ENCODE measurements around the gene TBC1D22A.

The TBC1D22A gene

GRCh38 chr22:47067911-47068625 lies 305.6 kb downstream of the TBC1D22A start:
- DNase-seq = no peak

DNA sequence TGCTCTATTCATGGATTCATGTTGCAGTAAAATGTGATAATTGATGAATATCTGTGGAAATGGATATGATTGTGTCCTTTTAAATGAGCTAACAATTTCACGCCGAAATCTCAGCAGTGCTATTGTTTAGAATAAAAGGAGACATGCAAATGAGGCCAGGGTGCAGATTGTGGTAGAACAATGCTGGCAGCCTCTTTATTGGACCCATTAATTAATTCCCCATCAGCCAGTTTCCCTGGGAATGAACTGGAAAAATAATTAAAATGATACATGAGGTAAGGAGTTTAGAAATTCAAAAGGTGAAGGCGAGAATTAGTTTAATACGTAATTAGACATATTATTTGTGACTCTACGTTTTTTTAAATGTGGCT lies 306.2 kb downstream of the TBC1D22A start:
- no peak for DNase-seq

GRCh38 chr22:47069270-47069669 lies 306.8 kb downstream of the TBC1D22A start:
- no peak for DNase-seq

DNA sequence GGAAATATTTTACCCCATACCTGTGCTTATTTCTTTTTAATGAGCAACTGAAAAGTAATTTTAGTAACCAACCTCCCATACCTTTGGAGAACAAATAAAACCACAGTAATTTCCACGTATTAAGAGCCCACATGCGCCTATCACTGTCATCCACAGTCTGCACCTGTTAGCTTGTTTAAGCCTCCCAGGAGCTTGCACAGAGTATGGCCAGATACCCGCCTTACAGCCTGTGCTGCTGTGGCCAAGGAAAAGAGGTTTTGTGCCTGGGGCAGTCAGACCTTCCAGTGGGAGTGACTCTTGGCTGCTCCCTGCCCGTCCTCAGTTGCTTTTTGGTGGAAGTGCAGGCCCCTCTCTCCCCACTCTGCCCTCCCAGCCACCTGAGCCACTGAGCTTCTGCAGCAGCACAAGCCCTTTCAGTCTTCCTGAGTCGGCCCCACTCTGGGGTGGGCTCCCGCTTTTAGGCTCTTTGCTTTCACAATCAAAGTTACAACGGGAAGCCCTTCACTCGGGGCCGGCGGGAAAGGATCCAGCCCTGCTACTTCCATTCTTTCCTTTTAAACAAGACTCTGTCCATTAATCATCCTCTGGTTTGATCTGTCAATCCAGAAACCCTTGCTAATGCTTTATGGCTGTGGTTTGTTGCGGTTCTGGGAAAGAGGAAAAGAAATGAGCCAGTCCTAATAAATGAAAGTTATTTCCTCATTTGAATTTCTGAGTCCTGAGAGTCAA lies 308.8 kb downstream of the TBC1D22A start:
- DNase-seq = peak; percentile 48

- DNase-seq = no peak
These were observed 309.6 kb downstream of the TBC1D22A start for GRCh38 chr22:47071807-47072641.

GRCh38 chr22:47072642-47072967 lies 310.2 kb downstream of the TBC1D22A start:
- no peak for DNase-seq

DNA sequence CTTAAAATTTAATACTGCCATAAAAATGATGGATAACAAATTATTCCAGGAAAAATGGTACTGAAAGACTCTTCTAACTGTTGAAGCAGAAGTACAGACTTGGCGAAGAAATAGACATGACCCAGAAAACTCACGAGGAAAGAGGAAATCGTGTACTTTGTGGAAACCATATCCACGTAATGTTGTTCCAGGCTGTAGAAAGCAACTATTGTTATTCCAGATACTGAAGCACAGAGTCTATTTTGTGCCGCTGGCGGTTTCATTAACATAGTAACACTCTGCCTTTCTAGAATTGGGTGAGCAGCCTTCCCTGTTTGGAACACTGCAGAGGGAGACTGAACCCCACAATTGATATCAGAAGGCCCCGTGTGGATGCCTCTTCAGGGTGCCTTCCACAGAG lies 310.6 kb downstream of the TBC1D22A start:
- DNase-seq = no peak

DNA sequence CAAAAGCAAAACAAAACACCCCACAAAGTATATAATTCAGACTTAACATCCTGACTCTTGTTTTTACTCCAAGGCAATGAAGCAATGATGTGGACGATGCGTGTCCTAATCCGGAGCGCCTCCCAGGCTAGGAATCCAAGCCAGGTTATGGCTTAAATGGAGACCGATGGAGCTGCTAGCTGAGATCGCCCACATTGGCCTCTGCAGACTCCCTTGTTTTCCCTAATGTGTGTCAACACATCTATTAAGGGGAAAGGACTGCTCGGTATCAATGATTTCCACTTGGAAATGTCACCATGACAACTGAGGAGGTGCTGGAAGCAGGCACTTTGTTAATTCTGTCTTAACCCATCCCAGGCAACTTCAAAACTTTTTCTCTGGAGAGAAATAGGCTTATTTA lies 311.7 kb downstream of the TBC1D22A start:
- DNase-seq = no peak

DNA sequence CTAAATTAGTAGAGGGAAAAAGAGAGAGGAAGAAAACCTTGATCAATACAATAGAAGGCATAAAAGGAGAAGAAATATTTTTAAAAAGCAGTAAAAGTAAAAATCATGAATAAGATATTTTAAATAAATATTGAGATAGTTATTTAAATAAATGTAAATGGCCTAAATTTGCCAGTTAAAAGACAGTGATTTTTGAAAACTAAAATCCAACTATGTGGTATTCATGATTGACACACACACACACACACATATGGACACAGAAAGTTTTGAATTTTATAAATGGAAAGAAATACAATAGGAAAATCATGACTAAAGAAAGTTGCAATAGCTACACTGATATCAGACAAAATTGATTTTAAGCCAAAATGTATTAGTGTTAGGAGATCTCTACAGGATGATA lies 313.1 kb downstream of the TBC1D22A start:
- no peak for DNase-seq

DNA sequence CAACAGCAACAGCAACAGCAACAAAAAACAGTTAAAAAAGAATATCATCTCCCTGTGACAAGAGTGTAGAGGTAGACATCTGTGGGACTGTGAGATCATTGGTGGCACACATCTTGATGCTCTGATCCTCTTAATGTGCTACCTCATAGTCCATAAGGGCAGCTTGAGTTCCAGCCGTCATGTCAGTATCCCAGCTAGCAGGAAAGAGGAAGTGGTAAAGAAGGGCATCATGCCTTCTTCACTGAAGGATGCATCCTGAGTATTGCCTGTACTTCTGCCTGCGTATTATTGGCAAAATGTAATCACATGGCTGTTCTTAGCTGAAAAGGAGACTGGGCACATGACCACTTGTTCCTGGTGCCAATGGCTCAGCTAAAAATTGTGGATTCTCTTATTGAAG lies 314.3 kb downstream of the TBC1D22A start:
- peak; percentile 22 for DNase-seq

GRCh38 chr22:47080100-47080499 lies 317.6 kb downstream of the TBC1D22A start:
- no peak for DNase-seq

GRCh38 chr22:47082505-47082904 lies 320.1 kb downstream of the TBC1D22A start:
- no peak for DNase-seq

- no peak for DNase-seq
These were observed 321.0 kb downstream of the TBC1D22A start for GRCh38 chr22:47083379-47083986.

GRCh38 chr22:47084226-47084625 lies 321.8 kb downstream of the TBC1D22A start:
- DNase-seq = no peak

DNA sequence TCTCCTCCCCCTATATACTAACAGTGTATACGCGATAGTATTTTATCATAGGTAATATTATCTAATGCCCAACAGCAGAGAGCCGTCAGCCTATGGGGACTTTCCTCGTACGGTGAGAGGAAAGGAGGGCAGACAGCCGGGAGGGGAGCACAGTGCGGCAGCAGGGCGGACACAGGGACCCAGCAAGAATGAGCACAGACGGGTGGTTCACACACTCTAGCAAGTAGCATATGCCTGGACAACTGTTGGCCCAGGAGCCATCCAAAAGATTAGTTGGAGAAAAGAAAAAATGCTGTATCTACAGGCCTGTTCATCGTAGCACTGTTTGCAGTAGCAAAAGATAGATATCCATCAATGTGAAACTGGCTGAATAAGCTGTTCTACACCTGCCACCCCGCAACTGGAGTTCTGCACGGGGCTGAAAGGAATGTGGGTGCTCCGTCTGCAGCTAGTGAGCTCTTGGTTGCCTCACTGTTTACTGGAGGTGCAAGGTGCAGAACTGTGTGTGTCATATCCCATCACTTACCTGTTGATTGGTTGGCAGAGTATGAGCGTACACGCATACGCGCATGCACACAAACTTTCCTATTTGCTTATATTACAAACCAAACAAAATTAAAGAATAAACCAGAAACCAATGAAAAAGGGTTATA lies 324.3 kb downstream of the TBC1D22A start:
- DNase-seq = no peak

GRCh38 chr22:47088480-47089158 lies 326.2 kb downstream of the TBC1D22A start:
- no peak for DNase-seq

DNA sequence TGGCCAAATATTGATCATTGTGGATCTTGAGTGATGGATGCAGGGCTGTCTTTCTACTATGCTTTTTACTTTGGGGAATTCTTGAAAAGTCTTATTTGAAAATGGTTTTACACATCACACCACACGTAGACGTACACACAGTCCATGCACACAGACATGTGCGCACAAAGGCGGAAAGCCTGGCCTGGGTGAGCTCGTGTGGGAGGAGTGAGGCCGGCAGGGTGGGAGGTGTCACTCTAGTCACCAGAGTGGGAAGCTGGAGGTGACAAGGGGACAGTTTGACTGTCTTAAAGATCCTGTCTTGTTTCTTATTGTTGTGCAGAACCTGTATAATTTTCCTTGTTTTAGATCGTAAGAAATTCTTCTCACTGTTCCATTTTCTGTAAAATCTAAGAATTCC lies 326.9 kb downstream of the TBC1D22A start:
- DNase-seq = no peak

GRCh38 chr22:47089796-47090460 lies 327.5 kb downstream of the TBC1D22A start:
- DNase-seq = no peak

DNA sequence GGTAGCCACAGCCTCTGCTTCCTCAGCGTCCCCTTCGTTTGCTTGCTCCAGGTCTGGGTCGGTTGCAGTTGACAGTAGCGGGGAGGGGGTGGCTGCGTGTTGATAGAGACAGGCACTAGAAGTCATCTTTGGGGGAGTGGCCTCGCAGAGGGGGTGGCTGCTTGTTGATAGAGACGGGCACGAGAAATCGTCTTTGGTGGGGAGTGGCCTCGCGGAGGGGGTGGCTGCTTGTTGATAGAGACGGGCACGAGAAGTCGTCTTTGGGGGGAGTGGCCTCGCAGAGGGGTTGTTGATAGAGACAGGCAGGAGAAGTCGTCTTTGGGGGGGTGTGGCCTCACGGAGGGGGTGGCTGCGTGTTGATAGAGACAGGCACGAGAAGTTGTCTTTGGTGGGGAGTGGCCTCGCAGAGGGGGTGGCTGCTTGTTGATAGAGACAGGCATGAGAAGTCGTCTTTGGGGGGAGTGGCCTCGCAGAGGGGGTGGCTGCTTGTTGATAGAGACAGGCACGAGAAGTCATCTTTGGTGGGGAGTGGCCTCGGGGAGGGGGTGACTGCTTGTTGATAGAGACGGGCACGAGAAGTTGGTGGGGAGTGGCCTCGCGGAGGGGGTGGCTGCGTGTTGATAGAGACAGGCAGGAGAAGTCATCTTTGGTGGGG lies 328.3 kb downstream of the TBC1D22A start:
- no peak for DNase-seq

DNA sequence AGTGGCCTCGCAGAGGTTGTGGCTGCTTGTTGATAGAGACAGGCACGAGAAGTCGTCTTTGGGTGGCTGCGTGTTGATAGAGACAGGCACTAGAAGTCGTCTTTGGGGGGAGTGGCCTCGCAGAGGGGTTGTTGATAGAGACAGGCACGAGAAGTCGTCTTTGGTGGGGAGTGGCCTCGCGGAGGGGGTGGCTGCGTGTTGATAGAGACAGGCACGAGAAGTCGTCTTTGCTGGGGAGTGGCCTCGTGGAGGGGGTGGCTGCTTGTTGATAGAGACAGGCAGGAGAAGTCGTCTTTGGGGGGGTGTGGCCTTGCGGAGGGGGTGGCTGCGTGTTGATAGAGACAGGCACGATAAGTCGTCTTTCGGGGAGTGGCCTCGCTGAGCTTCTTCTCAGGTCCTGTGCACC lies 328.8 kb downstream of the TBC1D22A start:
- DNase-seq = no peak
